Transverse colon (tissue), 4 donors: ENCODE data around the gene OPRM1. TPM values are rescaled to one million over a fixed set of nuclear protein-coding genes. Genes with fewer than 3 reads are reported as not detected.

ENCODE experiments used
- DNase-seq: peaks from one replicate; pipeline ENCODE4 v3.0.0-alpha.2; 2019
- H3K27ac ChIP-seq, 4 donors: fragments of 200-600 bp; sonication (generic); 2 replicates each; pipeline ENCODE4 v1.5.1; 2016 to 2018; ENCODE audit warnings: inconsistent platforms in 4 of 4
- H3K27me3 ChIP-seq: fragments of 200-600 bp; sonication (generic); 2 replicates; pipeline ENCODE4 v1.5.1; 2017; ENCODE audit warnings: inconsistent platforms
- H3K36me3 ChIP-seq, 4 donors: fragments of 200-600 bp; sonication (generic); 2 replicates each; pipeline ENCODE4 v1.5.1; 2017 to 2019; ENCODE audit warnings: inconsistent platforms in 4 of 4
- H3K4me1 ChIP-seq, 4 donors: fragments of 200-600 bp; sonication (generic); 2 replicates each; pipeline ENCODE4 v1.5.1; 2017 to 2020; ENCODE audit warnings: inconsistent platforms in 4 of 4
- H3K4me3 ChIP-seq, 4 donors: fragments of 200-600 bp; sonication (generic); 1 replicate in 1 of 4; 2 replicates in 3 of 4; pipeline versions ENCODE4 v1.5.1 to v1.6.1; 2017 to 2019; ENCODE audit warnings: inconsistent platforms in 4 of 4
- H3K9me3 ChIP-seq, 2 donors: fragments of 200-600 bp; sonication (generic); 2 replicates each; pipeline ENCODE4 v1.5.1; 2017 to 2019; ENCODE audit warnings: inconsistent platforms in 2 of 2
- EP300 ChIP-seq: sonication (generic); formaldehyde crosslinking; IDR thresholded peaks from one replicate; pipeline ENCODE4 v1.6.1; 2017; ENCODE audit warnings: antibody characterized with exemption, low read depth
- POLR2A ChIP-seq: fragments of 450-650 bp; IDR thresholded peaks from one replicate; pipeline ENCODE4 v1.6.1; 2016; ENCODE audit warnings: antibody characterized with exemption, mild to moderate bottlenecking, moderate library complexity
- POLR2AphosphoS5 ChIP-seq, 3 donors: sonication (generic); formaldehyde crosslinking; IDR thresholded peaks; one replicate each; pipeline ENCODE4 v1.6.1; 2016; ENCODE audit warnings: antibody characterized with exemption in 3 of 3
- WGBS, 2 donors: methylation state at CpG; one replicate each; pipeline ENCODE4 v1.1.5; 2018; ENCODE audit warnings: low coverage in 1 of 2; 5-methylcytosine and 5-hydroxymethylcytosine counted together
- in situ Hi-C, 4 donors: fragments of 200-750 bp; cut with MboI; loops; one replicate each; pipeline versions ENCODE4 v1.15.0 to v1.15.1; 2017; ENCODE audit warnings: low sequenced_read_pairs in 3 of 4, low pct_ligation_motif_present in 1 of 4, low pct_unique_long_range_greater_than_20kb in 1 of 4
- intact Hi-C: fragments of 100-400 bp; cut with DNase I; formaldehyde crosslinking; loops from one replicate; pipeline ENCODE4 v1.15.1; 2023; ENCODE audit warnings: low total_unique reads
- total RNA-seq, 4 donors: library from RNA; depleted of rRNA; stranded (reverse); fragments of >200 nt; gene quantifications; one replicate each; pipeline ENCODE4 v1.1.0, GENCODE V29; 2016
- TF ChIP-seq, protein P1 (sequence below), 5 experiments: fragments of 200-600 bp in 3 of 5; fragments of 450-650 bp in 2 of 5; sonication (generic) in 3 of 5; IDR thresholded peaks; 1 replicate in 2 of 5; 2 replicates in 3 of 5; pipeline ENCODE4 v1.5.1; 2016 to 2017; ENCODE audit warnings: antibody characterized with exemption in 5 of 5, inconsistent platforms in 3 of 5, mild to moderate bottlenecking in 2 of 5, moderate library complexity in 1 of 5

Gene OPRM1
- total RNA-seq, 4 donors from 2014 or later, result 0.64 TPM; not detected in 3

DNA sequence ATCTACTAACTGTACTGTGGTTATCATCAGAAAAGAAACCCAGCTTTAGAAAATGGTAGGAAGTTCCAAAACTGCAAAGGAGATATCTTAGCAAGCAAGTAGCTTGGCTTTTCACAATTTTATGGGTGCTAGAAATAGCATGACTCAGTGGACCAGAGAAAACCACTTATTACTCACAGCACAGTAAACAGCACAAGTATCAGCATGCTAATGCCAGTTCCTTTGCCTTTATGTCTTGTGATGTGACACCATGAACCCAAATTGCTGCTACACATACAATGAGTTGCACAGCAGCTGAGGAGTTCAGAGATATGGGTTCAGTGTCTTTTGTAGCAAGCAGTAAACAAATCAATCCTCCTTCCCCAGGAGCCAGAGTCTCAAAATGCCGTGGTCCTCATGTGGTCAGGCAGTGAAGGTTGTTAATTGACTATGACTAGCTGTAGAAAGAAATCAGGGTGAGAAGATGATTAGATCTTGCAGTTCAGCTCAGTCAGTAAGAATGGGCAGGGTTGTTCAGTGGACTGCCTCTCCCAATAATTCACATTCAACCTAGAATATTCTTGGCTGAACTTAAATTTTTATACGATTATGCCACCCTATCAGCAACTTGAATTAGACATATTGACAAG is 73.3 kb downstream of the OPRM1 start:
- H3K36me3 ChIP-seq, result no peaks in the 10 kb centered on the region
- intact Hi-C loops, result no loop called here
- DNase-seq, result no peak

DNA sequence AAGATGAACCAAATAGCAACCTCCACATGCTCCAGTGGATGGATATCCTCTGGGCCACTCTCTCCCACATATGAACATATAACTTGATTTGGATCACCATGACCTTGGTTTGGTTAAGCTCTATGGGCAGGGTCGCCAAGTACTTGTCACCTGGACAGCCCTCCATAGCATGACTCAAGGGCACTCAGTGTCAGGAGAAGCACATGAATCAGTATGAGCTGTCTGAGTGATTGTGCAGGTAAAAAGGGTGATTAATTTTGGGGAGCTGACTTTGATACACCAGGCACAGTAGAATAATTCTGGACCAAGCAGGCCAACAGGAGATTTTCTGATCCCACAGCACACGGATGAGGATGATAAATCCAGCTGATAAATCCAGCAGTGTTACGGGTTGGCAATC is 74.4 kb downstream of the OPRM1 start:
- Histone ChIP-seq H3K4me1 (no peaks in the 10 kb centered on the region), H3K27ac (no peak overlapping the region), H3K27me3 (no peaks in the 10 kb centered on the region), H3K9me3 (no peaks in the 10 kb centered on the region), H3K4me3 (no peak overlapping the region), H3K36me3 (no peaks in the 10 kb centered on the region)
- in situ Hi-C loops (no loop called here), intact Hi-C loops (no loop called here)
- TF ChIP-seq EP300, result no peak
- TF ChIP-seq, protein P1, sequence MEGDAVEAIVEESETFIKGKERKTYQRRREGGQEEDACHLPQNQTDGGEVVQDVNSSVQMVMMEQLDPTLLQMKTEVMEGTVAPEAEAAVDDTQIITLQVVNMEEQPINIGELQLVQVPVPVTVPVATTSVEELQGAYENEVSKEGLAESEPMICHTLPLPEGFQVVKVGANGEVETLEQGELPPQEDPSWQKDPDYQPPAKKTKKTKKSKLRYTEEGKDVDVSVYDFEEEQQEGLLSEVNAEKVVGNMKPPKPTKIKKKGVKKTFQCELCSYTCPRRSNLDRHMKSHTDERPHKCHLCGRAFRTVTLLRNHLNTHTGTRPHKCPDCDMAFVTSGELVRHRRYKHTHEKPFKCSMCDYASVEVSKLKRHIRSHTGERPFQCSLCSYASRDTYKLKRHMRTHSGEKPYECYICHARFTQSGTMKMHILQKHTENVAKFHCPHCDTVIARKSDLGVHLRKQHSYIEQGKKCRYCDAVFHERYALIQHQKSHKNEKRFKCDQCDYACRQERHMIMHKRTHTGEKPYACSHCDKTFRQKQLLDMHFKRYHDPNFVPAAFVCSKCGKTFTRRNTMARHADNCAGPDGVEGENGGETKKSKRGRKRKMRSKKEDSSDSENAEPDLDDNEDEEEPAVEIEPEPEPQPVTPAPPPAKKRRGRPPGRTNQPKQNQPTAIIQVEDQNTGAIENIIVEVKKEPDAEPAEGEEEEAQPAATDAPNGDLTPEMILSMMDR (IDR thresholded peaks at IDR 0.05), result no peak
- DNase-seq, result no peak
- WGBS, 2 donors, result 90% methylated on average over 3 of the region's 3 CpGs; no CpG with 5 or more reads in 1 of the 2 donors

More for the DNA sequence above, 73.3 kb downstream of the OPRM1 start:
- in situ Hi-C loops, result no loop called here
- Histone ChIP-seq H3K27me3 (no peaks in the 10 kb centered on the region), H3K27ac (no peak overlapping the region), H3K4me3 (no peak overlapping the region), H3K9me3 (no peaks in the 10 kb centered on the region), H3K4me1 (no peaks in the 10 kb centered on the region)
- WGBS, 2 donors, result 80 to 100% methylated on average over 1 to 2 of the region's 2 CpGs
- TF ChIP-seq POLR2A (no peak), POLR2AphosphoS5 (IDR thresholded peaks at IDR 0.05) (no peak), EP300 (no peak)
- TF ChIP-seq, protein P1 (IDR thresholded peaks at IDR 0.05), result no peak

DNA sequence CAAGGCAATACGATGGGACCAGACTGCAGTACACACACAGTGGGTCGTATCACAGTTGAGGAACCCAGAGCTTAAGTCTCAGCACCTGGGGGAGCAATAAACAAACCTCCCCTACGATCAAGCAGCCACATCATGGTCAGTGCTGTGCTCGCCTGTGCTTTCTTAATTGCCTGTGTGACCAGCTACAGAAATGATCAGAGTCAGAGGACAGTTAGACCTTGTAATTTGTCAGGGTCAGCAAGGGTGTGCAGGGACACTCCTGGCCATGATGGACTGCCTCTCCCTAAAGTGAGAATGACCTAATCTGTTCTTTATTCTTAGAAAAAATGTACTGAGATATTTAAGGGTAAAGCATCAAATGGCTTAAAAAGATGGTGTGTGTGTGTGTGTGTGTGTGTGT is 78.4 kb downstream of the OPRM1 start:
- Histone ChIP-seq H3K9me3 (no peaks in the 10 kb centered on the region), H3K27ac (no peak overlapping the region), H3K27me3 (no peaks in the 10 kb centered on the region), H3K4me1 (no peaks in the 10 kb centered on the region), H3K4me3 (no peak overlapping the region), H3K36me3 (no peaks in the 10 kb centered on the region)
- TF ChIP-seq POLR2A (no peak), EP300 (no peak), POLR2AphosphoS5 (IDR thresholded peaks at IDR 0.05) (no peak)
- TF ChIP-seq, protein P1 (IDR thresholded peaks at IDR 0.05), result no peak
- intact Hi-C loops, result no loop called here
- no peak for DNase-seq
- in situ Hi-C loops, result no loop called here
- 34 to 48% methylated on average over 3 to 4 of the region's 4 CpGs for WGBS, 2 donors

GRCh38 chr6:154122195-154122925 is 83.3 kb downstream of the OPRM1 start:
- intact Hi-C loops, result no loop called here
- Histone ChIP-seq H3K9me3 (no peaks in the 10 kb centered on the region), H3K27me3 (no peaks in the 10 kb centered on the region), H3K4me3 (no peak overlapping the region), H3K4me1 (no peaks in the 10 kb centered on the region), H3K36me3 (no peaks in the 10 kb centered on the region), H3K27ac (no peak overlapping the region)
- WGBS, 2 donors, result 79 to 94% methylated on average over 2 of the region's 2 CpGs
- TF ChIP-seq POLR2A (no peak), POLR2AphosphoS5 (IDR thresholded peaks at IDR 0.05) (no peak), EP300 (no peak)
- TF ChIP-seq, protein P1 (IDR thresholded peaks at IDR 0.05), result no peak
- no peak for DNase-seq
- in situ Hi-C loops, result no loop called here
